Transverse colon (tissue), 3 donors: Measurements from ENCODE around the gene LRP1.

ENCODE experiments used
- CTCF ChIP-seq, 5 experiments: fragments of 200-600 bp in 3 of 5; fragments of 450-650 bp in 2 of 5; sonication (generic) in 3 of 5; IDR thresholded peaks; 1 replicate in 2 of 5; 2 replicates in 3 of 5; pipeline ENCODE4 v1.5.1; 2016 to 2017; ENCODE audit warnings: antibody characterized with exemption in 5 of 5, inconsistent platforms in 3 of 5, mild to moderate bottlenecking in 2 of 5, moderate library complexity in 1 of 5
- EP300 ChIP-seq: sonication (generic); formaldehyde crosslinking; IDR thresholded peaks from one replicate; pipeline ENCODE4 v1.6.1; 2017; ENCODE audit warnings: antibody characterized with exemption, low read depth

GRCh38 chr12:57224278-57224972 lies 96.1 kb downstream of the LRP1 start:
- TF ChIP-seq EP300 (no peak), CTCF (IDR thresholded peaks at IDR 0.05) (no peak)
